GM21515 (cell line): ENCODE data around the gene ARHGAP15.

Experiments
- ATAC-seq: cut with Tn5 transposase; IDR thresholded peaks from one replicate; pipeline ENCODE4 v1.9.1; 2021; ENCODE audit not compliant: unreplicated experiment

The ARHGAP15 gene

DNA sequence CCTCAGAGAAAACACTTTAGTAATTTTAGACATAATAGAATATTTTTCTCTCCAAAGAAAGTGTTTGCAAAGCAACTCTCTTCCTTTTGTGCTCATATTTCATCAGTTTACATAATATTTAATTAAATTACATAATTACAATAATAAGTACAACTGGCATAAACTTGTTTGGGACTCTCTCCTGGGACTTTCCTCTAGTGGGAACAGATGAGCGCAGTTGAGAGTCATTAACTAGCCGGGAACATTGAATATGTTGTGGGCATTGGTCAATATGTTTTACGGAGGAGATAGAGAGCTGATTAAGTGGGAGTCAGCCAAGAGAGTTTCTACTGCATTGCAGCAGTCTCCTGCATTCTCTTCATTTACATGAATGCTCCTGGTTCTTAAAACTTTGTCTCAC is 607.7 kb downstream of the ARHGAP15 start:
- ATAC-seq: no peak

DNA sequence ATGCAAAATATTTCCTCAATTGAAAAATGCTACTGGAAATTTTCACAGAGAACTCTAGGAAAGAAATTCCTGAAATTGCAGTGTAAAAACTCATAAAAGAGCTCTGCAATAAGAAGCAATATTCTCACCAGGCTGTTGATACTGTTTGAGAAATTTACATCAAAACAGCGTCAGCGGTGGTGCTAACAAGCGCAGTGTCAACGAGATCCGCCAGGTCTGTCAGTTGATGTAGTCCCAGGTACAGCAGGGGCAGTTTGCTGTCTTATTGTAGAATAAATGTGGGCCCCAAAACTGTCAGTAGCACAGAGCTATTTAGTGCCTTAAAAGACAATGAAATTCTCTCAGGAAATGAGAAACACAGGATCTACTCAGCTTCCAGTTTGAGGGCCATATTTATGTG is 611.2 kb downstream of the ARHGAP15 start:
- no peak for ATAC-seq

DNA sequence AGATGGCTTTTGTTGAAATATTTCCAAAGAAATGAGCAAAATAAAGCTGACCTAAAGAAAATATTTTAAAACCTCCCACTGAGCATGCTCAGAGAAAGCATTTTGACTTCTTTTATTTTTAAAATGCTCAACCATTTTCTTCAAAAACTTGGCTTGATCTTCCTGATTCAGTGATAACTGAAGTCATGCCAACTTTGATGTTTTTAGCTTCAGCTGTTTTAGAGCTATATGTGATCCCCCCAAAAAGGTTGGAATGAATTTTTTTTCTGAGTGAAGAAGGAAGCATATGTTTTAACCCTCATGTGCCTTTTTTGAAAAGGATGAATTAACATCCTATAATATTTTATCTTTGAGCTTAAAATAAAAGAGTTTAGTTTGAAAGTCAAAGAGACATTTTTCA is 612.0 kb downstream of the ARHGAP15 start:
- no peak for ATAC-seq

DNA sequence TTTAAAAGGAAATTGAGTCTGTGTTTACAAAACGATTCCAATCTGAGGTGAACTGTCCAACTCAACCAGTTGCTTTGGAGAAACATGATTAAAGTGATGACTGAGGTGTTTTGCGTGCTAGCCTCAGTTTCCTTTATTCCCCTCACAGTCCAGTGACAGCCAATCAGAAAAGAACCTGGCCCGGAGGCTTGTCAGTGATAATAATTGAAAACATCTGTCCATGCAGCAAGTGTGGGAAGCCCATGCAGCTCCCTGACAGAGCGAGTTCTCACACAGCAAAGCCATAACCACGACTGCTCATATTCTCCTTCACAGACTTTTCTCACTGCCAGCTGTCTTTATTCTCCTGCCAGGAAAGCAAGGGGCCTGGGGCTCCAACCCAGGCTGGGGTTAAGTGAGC is 613.4 kb downstream of the ARHGAP15 start:
- ATAC-seq: no peak

DNA sequence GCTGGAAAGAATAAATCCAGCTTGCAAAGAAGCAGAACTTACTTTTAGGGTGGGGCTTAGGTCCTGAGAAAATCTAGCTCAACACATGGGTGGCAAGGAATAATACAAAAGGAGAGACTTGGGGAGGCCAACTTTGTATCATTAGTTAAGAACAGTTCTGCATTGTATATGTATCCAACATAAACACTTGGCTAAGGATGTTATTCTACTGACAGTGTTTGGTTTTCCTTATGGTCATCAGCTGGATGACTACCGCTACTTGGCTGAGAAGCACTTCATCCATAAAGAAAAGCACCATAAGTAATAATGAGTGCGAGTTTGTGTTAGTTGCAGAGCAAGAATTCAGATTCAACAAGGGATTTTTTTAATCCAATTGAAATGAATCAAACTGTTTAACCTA is 614.9 kb downstream of the ARHGAP15 start:
- no peak for ATAC-seq

DNA sequence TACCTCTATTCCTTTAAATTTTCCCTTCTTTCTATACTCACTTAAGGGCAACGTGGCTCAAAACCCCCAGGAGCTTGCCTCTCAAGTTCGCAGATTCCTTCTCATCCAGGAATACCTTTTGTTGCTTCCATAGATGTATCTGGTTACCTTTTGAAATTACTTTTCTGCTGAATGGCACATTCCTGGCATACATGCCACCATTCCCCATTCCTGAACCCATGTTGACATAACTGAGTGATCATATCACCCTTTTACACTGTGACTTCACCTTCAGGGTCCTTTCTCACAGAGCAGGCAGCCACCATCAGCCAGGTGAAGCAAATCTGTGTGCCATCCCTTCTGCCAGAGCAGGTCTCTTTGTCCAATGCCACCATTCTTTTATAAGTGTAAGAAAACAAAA is 615.8 kb downstream of the ARHGAP15 start:
- no peak for ATAC-seq

DNA sequence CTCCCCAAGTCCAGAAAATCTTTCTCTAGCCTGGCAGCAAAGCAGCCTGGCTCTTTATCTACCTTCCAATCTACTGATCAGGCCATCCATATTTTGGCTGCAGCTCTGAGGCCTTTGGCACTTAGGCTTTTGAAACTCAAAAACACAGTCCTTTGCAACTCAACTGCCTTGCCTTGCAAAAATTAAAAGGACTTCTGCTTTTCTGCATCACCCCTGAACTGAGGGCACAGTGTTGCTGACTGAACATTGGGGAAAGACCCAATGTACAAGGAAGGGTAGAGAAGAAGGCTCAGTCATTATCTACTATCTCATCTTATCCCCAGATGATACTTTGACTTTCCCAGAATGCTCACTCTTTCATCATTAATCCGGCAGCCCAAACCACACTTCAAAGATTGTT is 625.5 kb downstream of the ARHGAP15 start:
- no peak for ATAC-seq

DNA sequence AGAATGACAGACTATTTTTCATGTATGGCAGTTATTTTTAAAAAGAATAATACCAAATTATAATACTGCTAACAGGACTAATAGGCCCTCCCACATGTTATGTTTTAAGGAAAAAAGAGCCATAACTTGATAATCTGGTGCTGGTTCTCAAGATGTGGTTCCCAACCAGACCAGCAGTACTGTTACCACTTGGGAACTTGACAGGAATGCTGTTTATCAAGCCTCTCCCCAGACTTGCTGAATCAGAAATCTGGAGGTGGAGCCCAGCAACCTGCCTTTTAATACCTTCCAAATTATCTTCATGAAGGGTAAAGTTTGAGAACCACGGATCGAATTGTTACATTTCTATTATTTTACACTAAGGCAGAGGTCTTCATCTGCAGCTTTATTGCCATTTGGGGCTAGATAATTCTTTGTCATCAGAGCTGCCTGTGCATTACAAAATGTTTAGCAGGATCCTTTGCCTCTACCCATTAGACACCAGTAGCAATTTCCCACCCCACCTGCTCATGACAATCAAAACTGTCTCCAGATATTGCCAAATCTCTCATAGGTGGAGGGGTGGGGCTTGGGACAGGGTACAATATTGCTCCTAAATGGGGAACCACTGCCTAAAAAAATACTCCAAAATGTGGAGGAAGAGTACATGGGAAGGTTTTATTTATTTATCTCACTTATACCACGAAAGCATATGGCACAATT is 629.6 kb downstream of the ARHGAP15 start:
- ATAC-seq: no peak

DNA sequence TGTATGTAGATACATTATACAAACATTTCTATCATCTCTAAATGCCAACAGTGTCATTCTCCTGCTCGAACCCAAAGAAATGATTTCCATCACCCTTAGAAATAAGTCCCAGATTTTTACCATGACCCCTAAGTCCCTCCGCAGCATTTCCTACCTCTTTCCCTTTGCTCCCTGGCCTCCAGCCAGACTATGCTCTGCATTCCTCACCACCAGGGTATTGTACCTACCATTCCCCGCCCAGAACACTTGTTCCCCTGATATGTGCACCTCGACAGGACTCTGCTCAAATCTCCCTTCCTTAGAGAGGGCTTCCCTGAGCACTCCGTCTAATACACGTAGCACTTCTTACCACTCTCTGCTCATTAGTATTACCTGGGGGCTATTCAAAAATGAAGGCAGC is 630.2 kb downstream of the ARHGAP15 start:
- no peak for ATAC-seq

DNA sequence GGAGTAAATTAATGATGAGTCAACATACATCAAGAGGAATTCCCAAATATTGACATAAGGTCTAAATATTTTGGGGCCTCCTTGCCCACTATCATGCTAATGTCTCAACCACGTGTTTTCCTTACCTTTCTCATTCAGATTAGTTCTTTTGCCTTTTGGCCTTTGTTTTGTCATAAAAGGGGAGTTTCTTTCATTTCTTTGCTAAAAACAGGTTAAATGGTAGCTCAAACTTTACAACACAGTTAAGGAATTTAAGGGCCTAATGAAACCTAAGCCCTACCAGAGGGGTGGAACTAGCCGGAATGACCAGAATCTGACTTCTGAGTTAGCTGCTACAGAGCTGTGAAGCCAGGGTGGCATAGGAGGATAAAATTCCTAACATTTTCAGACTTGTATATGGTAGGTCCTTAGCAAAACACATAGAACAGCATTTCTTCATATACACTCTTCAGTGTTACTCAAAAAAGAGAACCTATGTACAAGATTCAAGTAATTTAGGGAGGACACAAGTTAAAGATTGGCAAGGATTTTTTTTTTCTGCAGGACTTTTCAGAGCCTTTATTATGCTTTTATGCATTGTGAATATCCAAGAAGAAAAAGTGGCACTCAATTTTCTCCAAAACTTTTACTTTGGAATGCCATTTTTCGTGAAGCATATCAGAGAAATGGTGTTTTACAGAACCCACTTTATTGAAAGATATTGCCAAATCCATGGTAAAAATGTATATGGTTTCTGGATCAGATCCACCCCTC is 633.1 kb downstream of the ARHGAP15 start:
- no peak for ATAC-seq

DNA sequence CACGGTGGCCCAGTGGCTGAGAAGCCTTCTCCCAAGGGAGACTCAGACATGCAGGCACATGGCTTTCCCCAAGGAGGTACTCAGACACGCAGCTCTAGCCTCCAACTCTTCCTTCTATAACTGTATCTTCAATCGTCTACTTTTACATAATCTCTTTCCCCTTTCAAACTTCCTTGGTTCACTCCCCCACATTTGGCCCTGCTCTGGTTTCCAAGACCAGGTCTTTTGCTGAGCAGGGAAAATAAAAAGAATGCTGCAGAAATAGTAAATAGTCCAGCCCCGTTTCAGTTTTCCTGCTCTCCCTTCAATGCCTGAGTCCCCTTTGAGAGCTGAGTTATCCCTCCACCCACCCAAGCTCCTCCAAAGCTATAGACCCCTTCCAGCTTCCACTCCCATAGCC is 635.0 kb downstream of the ARHGAP15 start:
- no peak for ATAC-seq

DNA sequence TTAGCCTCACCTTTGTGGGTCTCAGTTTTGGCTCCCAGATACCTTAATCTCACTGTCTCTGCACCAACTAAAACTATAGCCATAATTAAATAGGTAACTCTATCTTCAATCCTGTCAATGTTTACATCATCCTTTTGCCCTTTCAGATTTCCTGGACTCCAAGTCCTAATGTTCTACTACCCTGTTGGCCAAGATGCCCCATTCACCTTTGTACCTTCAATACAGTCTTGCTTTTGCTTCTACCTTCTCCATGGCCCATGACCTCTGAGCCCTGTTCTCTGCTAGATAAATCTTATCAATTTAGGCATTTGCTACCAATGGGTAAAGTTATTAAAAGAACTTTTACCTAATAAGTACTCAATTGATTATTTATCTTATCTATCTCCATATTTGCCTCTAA is 635.5 kb downstream of the ARHGAP15 start:
- no peak for ATAC-seq

DNA sequence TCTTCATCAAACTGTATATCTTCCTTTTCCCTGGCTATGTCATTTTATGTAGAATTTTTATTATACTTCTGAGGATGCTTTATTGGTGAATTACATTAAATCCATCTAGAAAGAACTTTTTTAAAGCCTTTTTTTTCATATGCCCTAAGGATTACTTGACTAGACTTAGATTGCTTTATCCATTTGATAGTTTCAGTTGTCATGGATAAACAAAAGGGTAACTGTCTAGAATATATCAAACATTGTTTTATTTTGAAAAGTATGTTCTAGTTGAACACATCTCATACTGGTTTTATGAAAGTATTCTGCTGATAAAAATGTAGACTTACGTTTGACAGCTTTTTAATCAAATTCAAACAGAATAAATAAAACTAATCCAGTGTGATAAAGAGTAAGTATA is 639.8 kb downstream of the ARHGAP15 start:
- no peak for ATAC-seq

DNA sequence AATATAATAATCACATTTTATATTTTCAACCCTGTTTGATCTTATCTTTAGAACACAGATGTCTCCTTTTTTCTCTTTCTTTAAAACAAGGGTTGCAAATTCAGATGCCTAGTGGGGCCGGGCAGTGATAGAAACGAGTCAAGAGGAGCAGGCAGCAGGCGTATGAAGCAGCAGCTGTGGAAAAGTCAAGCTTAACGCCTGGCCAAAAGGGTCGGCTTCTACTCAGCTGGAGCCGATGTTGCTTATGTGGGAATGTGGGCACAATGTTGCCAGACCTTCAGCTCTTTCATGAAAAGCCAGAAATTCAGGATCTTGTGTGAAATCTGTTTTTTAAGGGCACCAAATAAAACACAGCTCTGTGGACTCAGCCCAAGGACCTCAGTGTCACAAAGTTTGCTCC is 642.7 kb downstream of the ARHGAP15 start:
- no peak for ATAC-seq

DNA sequence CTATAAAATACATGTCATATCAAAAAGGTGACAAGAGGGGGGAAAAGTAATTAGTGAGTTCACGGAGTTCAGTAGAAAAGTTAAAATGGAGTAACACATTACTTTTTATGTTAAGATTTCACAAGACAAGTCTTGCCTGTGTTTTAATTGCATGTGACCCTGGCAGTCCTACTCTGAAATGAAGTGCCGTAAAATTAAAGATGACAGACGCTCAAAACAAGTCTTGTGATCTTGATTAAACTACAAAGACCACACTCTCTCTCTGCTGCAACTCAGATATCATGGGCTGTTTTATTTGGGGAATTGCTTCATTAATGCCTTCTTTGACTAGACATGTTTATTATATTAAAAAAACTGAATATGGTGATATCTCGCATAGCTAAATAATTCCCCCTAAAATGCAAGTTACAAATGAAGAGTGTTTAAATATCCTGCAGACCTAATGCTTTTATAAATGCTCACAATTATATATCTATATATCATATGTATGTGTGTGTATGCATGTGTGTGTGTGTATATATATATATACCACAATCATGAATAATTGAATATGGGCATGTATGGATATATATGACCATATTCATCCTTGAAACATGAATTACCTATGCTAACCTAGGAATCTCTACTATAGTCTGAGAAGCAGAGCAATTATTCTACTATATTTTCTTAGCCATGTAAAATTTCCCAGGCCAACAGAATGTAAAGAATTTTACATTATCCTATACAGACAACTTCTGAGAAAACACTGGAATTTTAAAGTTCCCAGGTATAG is 647.5 kb downstream of the ARHGAP15 start:
- ATAC-seq: no peak

DNA sequence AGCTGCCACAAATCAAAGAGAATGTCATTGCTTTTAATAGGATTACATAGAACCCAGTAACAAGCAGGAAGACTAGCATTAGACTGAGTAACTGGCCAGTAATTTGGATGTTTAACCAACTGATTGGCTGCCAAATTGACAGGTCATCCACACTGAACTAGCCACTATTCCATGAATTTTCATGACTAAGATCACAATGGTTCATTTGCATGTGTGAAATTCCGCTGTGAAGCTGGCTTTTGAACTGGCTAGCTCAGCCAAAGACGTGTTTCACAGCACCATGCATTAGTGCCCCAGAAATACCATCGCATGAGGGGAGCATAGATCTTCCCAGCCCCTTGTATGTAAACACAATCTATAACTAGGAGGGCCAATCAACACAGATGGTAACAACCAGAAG is 649.8 kb downstream of the ARHGAP15 start:
- no peak for ATAC-seq

DNA sequence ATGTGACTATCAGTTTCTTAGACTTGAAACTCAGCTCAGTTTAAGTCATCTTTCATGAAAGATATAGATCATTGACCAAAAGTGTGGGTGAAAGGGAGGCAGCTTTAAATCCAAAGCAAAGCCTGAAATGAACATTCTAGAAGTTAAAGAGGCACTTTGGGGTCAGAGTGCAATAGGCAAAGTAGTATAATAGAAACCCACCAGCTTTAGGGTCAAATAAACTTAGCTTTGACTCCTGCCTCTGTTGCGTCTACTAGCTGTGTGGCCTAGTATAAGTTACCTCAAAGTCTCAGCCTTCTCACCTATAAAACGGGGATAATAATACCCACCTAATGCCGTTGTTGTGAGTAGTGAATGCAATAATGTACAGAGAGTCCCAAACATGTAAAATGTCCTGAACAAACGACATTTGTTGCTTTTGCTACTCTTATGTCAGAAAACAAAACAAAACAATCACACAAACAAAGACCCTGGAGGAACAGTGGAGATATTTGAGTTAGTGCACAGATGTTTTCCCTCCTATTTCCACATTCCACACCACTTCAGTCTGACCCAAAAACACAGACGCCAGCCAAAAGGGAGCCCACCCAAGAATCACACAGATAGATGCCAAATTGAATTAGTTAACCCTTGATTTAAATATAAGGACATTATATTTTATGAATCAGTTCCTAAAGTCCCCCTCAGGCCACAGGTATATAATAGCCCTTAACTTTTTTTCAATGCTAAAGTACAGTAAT is 657.0 kb downstream of the ARHGAP15 start:
- ATAC-seq: no peak

DNA sequence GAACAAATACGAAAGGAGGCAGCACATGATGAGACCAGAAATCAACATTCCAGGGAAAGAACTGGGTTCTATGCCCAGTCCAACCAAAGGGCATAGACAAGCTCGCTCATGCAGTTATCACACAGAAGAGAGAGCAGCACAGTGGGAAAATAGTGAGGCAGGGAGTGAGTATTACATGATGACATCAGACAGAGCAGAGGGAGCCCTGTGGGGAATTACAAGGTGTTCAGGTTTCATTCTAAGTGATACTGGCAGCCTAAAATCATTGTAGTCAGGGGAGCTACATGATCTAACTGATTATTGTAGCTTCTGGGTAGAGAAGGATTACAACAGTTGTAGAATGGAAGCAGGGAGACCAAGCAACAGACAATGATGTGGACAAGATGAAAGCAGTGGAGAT is 658.5 kb downstream of the ARHGAP15 start:
- no peak for ATAC-seq

DNA sequence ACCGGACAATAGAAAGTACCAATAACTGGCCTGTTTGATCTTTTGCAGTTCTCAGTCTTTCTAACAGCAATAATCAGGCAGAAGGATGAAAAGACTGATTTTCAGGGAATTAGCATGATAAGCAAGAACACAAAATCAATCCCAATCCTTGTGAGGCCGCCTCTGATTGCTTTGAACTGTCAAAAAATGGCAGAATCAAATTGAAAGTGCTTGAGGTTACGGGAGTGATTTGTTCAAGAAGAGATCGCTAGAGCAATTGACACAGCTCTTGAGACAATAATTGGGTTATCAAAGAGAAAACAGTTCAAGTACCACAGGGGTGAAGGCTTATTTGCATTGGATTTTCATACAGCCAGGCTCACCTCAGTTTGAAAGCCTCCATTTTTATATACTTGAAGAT is 663.4 kb downstream of the ARHGAP15 start:
- ATAC-seq: no peak

DNA sequence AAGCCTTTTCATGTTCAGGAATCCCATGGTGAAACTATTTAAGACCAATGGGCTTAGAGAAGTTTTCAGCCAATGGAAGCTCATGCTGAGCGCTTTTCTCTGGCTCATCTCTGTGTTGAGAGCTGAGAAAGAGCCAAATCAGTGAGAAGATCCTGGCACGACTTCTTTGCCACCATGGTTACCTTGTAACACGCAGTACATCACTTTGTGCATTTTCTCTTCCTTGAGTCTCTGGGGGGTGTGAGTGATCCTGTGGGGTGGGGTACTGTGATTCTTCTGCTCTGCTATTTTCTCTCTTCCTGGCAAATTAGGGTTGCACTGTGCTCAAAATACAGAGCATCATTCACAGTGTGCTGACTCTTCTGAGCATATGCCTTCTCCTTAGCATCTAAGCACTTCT is 664.2 kb downstream of the ARHGAP15 start:
- ATAC-seq: no peak

DNA sequence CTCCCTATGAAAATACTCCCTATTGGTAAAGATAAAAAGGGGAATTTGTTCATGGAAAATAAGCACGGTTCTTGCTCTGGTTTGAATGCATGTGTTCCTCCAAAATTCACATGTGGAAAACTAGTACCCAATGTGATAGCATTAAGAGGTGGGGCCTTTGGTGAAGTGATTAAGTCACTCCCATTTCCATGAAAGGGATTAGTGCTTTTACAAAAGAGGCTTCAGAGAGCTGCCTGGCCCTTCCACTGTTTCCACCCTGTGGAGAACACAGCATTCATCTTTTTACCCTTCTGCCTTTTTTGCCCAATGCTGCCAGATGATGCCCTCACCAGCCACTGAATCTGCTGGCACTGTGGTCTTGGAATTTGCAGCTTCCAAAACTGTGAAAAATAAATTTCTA is 666.8 kb downstream of the ARHGAP15 start:
- ATAC-seq: no peak
